Mammary epithelial cell (primary cell): ENCODE results near the gene VMO1.

ENCODE experiments used
- CTCF ChIP-seq, 2 donors: IDR thresholded peaks in 1 of 2; conservative IDR thresholded peaks in 1 of 2; 2 replicates each; pipeline ENCODE4 v1.5.1; 2011 to 2012; ENCODE audit warnings: inconsistent platforms in 2 of 2, low read length in 2 of 2, mild to moderate bottlenecking in 2 of 2, control low read depth in 1 of 2, low read depth in 1 of 2; ENCODE audit not compliant: insufficient read depth in 1 of 2; ENCODE audit errors: extremely low read depth in 1 of 2
- EZH2 ChIP-seq: IDR thresholded peaks from 2 replicates; pipeline ENCODE4 v1.6.1; 2012; ENCODE audit warnings: low read length, inconsistent platforms, borderline replicate concordance

DNA sequence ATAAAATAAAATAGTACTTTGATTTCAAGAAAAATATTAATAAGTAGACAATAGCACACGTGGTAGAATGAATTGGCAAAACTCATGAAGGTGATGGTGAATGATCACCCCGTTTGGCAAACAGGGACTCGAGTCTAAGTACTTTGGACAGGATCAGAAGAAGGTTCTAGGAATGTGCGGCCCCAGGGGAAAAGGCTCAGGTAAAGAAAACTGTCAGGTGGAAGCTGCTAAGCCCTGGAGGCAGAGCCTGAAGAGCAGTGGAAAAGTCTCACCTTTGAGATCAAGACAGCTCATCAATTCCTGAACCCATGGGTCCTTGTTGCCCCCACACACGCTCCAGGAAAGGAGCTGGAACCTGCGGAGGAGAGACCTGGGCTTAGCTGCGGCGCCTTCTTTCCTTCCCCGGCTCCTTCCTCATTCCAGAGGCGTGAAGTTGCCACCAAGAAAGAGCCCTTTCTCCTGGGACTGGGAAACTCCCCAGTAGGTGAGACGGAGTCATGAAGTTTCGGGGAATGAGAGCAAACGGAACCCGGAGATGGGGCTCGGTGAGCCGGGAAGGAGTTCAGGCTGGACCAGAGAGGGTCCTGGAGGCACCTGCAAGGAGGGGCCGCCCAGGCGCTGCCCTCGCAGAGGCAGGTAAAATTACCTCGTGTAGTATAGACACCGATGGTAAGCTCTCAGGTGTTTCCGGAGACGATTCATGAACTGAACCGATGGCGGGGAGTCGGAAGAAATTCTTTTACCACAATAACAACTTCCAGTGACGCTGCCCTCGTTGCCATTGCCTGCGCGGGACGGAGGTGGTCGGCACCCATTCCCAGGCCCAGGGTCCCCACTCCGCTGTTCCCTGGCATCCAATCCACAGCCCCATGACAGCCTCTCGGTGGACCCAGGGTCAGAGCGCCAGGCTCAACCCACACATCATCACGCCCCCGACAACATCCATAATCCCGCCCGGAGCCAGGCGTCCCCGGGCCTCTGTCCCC is 47.7 kb downstream of the VMO1 start:
- TF ChIP-seq CTCF (conservative IDR thresholded peaks at IDR 0.05 in 1 of 2, IDR thresholded peaks at IDR 0.05 in 1 of 2; ENCODE audit: extremely low read depth in 1 of 2, insufficient read depth in 1 of 2, low read depth in 1 of 2, low read length in 2 of 2), result no peak
- no peak for TF ChIP-seq EZH2
